NCI-H1092 treated with DMSO at 0.1 percent for 48 hours (cell line): ENCODE measurements around the gene NSA2.
"Not testable (repeated sequence)": the region's sequence is repeated elsewhere in the genome, so short reads cannot be mapped to it uniquely, and the experiment has no call there.

Experiments
- DNase-seq: peaks from one replicate; lab custom pipeline; 2025; lab: John Stamatoyannopoulos, UW

The NSA2 gene

GRCh38 chr5:74766849-74767578 lies at the start of gene NSA2, which contains the start of gene GFM2:
NSA2 (plus strand) TSS chr5:74767249; CDS start chr5:74767361, 112 bp downstream.
GFM2 (minus strand) TSS chr5:74767117; CDS start chr5:74763742, 3,375 bp downstream.
- DNase-seq: peak; percentile 83

- DNase-seq: peak; percentile 24
Observed at GRCh38 chr5:74717596-74717995, 49.5 kb upstream of the NSA2 start.

GRCh38 chr5:74722271-74722670 lies 44.8 kb upstream of the NSA2 start:
- DNase-seq: no peak

- no peak for DNase-seq
Observed at GRCh38 chr5:74725331-74725730, 41.7 kb upstream of the NSA2 start.

DNA sequence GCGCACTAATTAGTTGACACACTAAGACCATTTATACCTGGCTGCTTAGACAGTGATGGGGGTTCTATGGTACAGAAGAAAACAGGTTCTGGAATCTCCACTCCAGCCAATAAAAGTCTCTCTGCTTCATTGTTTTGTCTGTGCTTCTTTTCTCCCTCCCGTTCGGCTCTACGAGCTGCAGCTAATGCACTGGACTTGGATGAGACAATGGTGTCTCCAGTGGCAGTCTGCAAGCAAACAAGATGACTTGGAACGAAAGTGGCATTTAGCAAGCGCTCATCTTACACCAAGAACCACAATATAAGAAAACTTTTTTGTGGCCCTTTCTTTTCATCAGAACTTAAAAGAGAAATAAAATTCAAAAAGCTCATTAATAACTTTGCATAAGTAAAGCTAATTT lies 30.3 kb upstream of the NSA2 start:
- DNase-seq: no peak

DNA sequence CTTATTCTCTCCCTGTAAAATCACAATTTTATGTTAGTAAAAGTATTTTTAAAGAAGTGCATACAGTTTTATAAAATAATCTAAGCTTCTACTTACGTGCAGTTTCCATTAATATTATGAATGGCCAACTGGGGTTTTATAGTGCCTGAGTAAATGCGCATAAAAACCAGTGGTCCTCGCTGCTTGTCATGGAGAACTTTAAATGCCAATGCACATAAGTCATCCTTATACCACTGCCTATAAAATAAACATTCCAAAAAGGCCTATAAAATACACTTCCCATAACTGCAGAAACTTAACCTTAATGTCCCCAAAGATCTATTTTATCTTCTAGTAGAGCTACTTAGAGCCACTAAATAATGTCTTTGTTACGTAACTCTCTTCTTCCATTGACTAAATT lies 28.6 kb upstream of the NSA2 start:
- no peak for DNase-seq

DNA sequence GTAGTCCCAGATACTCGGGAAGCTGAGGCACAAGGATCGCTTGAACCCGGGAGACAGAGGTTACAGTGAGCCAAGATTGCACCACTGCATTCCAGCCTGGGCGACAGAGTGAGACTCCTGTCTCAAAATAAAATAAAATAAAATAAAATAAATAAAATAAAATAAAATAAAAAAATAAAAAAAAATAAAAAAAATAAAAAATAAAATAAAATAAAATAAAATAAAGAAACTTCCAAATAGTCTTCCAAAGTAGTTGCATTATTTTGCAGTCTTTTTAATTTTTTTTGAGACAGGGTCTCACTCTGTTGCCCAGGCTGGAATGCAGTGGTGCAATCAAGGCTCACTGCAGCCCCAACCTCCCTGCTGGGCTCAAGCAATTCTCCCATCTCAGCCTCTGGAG lies 18.3 kb upstream of the NSA2 start:
- DNase-seq: not testable (repeated sequence)

GRCh38 chr5:74761241-74761640 lies 5.8 kb upstream of the NSA2 start:
- no peak for DNase-seq

DNA sequence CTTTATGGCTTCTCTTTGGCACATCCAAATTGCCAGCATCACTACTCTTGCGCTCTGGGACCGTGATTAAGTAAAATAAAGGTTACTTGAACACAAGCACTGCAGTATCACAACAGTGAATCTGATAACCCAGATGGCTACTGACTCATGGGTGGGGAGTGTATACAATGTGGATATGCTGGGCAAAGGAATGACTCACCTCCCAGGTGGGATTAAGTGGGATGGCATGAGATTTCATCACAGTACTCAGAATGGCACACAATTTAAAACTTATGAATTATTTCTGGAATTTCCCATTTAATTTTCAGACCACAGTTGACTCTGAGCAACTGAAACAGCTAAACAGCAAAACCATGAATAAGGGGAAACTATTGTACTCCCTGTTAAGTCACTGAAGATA lies 4.5 kb upstream of the NSA2 start:
- DNase-seq: no peak

DNA sequence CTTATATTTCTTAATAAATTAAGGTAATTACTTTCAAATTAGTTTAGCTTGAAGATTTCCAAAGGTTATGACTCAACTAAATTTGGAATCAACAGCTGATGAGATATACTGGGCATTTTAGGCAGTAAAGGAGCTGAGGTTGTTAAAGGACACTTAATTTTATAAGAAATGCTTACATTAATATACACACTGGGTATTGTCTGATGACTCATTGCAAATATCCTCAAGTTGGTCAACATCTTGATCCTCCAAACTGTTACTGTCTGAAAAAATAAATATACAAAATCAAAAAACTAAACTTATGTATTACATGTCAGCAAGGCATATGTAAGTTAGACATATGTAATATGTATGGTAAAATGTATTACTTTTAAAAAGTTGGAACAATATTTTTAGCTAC lies 3.5 kb upstream of the NSA2 start:
- DNase-seq: no peak

DNA sequence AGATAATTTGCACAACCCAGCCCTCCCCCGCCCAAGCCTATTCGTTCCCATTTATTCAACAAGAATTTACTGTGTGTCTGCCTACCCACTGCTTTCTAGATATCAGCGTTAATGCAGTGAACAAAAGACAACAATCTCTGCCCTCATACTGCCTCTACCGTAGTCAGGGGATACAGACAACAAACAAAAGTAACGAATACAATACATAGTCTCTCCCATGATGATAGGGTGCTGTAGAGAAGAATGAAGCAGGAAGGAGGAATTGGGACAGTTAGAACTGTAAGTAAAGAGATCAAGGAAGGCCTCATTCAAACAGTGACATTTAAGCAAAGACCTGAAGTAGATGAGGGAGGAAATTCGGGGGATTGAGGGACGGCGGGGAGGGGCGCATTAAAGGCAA lies 1.8 kb upstream of the NSA2 start:
- DNase-seq: no peak

DNA sequence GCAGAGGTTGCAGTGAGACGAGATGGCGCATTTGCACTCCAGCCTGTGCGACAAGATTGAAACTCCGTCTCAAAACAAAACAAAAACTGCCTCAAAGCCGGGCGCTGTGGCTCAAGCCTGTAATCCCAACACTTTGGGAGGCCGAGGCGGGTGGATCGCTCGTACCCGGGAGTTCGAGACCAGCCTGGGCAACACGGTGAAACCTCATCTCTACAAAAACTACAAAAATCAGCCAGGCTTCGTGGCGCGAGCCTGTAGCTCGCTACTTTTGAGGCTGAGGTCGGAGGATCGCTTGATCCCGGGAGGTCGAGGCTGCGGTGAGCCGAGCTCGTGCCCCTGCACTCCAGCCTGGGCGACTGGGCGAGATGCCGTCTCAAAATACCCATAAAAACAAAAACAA lies 1.1 kb upstream of the NSA2 start:
- DNase-seq: no peak

- peak; percentile 19 for DNase-seq
Observed at GRCh38 chr5:74766418-74766848, 616 bp upstream of the NSA2 start.

GRCh38 chr5:74767579-74767913 lies 497 bp downstream of the NSA2 start:
- no peak for DNase-seq

- no peak for DNase-seq
Observed at GRCh38 chr5:74772359-74772758, 5.3 kb downstream of the NSA2 start.

- DNase-seq: no peak
Observed at GRCh38 chr5:74778609-74779008, 11.6 kb downstream of the NSA2 start.

DNA sequence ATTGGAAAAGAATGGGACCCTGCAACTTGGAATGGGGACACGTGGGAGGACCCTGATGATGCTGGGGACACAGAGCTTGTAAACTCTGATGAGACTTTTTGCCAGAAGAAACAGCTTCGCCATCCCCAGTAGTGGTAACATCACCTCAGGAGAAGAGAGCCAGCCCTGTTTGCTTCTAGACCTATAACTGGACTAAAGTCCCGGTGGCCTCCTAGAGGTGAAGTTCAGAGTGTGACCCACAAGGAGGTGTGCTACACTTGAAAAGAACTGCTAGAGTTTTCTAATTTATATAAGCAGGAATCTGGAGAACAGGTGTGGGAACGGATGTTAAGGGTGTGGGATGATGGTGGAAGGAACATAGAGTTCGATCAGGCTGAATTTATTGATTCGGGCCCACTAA lies 19.8 kb downstream of the NSA2 start:
- no peak for DNase-seq

DNA sequence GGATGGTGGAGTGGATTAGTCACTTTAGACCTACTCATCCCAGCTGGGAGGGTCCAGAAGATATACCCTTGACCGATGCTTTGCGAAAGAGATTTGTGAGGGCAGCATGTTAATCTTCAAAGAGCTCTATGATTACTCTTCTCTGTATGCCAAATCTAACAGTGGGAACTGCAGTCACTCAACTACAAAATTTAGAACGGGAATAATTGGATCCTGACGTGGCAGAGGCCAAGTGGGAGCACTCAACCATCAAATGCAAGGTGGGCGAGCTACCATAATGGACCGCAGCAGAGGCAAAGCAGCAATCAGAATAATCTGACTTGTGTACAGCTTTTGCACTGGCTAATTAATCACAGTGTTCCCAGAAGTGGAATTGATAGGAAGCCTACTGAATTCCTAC lies 20.4 kb downstream of the NSA2 start:
- DNase-seq: no peak

- not testable (repeated sequence) for DNase-seq
Observed at GRCh38 chr5:74791669-74792068, 24.6 kb downstream of the NSA2 start.

- DNase-seq: no peak
Observed at GRCh38 chr5:74798977-74799911, 32.2 kb downstream of the NSA2 start.

GRCh38 chr5:74801197-74801596 lies 34.1 kb downstream of the NSA2 start:
- DNase-seq: no peak

DNA sequence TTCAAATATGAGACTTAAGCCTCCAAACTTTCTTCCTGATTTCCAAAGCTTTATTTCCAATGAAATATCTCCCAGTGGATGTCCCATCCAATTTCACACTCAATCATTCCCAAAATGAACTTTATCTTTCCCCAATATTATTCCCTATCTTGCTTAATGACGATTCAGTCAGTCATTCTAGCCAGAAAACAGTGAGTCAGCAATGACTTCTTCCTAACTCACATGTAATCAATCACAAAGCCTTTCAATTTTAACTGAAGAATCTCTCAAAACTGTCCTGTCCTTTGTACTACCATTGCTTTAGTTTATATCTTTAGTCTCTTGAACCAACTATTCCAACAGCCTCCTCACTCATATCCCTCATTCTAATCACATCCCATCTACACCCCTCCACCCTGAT lies 34.9 kb downstream of the NSA2 start:
- DNase-seq: no peak

- no peak for DNase-seq
Observed at GRCh38 chr5:74810915-74811314, 43.9 kb downstream of the NSA2 start.
